HCT116 (cell line): ENCODE measurements around the gene CARD6. TPM values are rescaled to one million over a fixed set of nuclear protein-coding genes. Genes with fewer than 3 reads are reported as not detected.

Experiments
- ATAC-seq: fragments of 200-7000 bp; cut with Tn5 transposase; 2 replicates; pipeline ENCODE4 v1.9.1; 2020; ENCODE audit warnings: mild to moderate bottlenecking, moderate library complexity
- BruUV-seq: library from RNA; stranded (reverse); fragments of 400-500 nt; replicated peaks from 2 replicates; lab custom pipeline; 2021; lab: Mats Ljungman, UMichigan
- CTCF ChIA-PET: fragments of 300-600 bp; sonication (Branson Sonifier 250); formaldehyde crosslinking; loops from one replicate; lab custom pipeline; 2021; ENCODE audit warnings: antibody characterized with exemption; lab: Charles Lee
- POLR2A ChIA-PET: fragments of 300-600, 350-600 bp; sonication (Branson Sonifier 250); formaldehyde crosslinking; loops from one replicate; lab custom pipeline; 2021; ENCODE audit warnings: antibody characterized with exemption; lab: Charles Lee
- RAD21 ChIA-PET, 2 experiments: fragments of 300-600 bp; sonication (Branson Sonifier 250); formaldehyde crosslinking; loops; one replicate each; lab custom pipeline; 2023; ENCODE audit warnings: low total read pairs in 2 of 2; ENCODE audit not compliant: uncharacterized antibody in 2 of 2, unreplicated experiment in 2 of 2, low non-redundant PET in 1 of 2; lab: Charles Lee
- DNase-seq: peaks from one replicate; pipeline ENCODE4 v3.0.0-alpha.2; 2010; ENCODE audit warnings: low read depth, low spot score
- H2AFZ ChIP-seq: fragments of 200-600 bp; shearing (Covaris generic), sonication (generic); 2 replicates; pipeline ENCODE4 v1.6.1; 2017; ENCODE audit warnings: low read depth, mixed run types, mixed read lengths, antibody characterized with exemption, low read length; ENCODE audit not compliant: poor library complexity, severe bottlenecking
- H3K27ac ChIP-seq: 2 replicates; pipeline ENCODE4 v1.5.1; 2012; ENCODE audit warnings: low read depth, low read length
- H3K27me3 ChIP-seq: fragments of 200-600 bp; sonication (generic); 2 replicates; pipeline ENCODE4 v1.6.1; 2016; ENCODE audit warnings: mixed run types, low read length, mixed read lengths; ENCODE audit not compliant: insufficient read depth
- H3K36me3 ChIP-seq, 2 experiments: fragments of 200-500 bp in 1 of 2; fragments of 200-600 bp in 1 of 2; sonication (Bioruptor generic) in 1 of 2; sonication (generic) in 1 of 2; 2 replicates each; pipeline versions ENCODE4 v1.5.1 to v1.6.1; 2014 to 2016; ENCODE audit warnings: low read length in 2 of 2, inconsistent platforms in 1 of 2, mixed read lengths in 1 of 2, mixed run types in 1 of 2; ENCODE audit not compliant: insufficient read depth in 2 of 2, control insufficient read depth in 1 of 2
- H3K4me1 ChIP-seq, 2 experiments: fragments of 200-600 bp in 1 of 2; sonication (generic) in 1 of 2; 2 replicates each; pipeline versions ENCODE4 v1.5.1 to v1.6.1; 2012 to 2017; ENCODE audit warnings: low read length in 2 of 2, inconsistent platforms in 1 of 2, mild to moderate bottlenecking in 1 of 2, mixed read lengths in 1 of 2, mixed run types in 1 of 2, moderate library complexity in 1 of 2; ENCODE audit not compliant: insufficient read depth in 2 of 2, control insufficient read depth in 1 of 2
- H3K4me2 ChIP-seq: fragments of 200-600 bp; sonication (generic); 2 replicates; pipeline ENCODE4 v1.6.1; 2017; ENCODE audit warnings: mixed run types, low read length, mixed read lengths
- H3K4me3 ChIP-seq, 2 experiments: fragments of 200-600 bp in 1 of 2; sonication (generic) in 1 of 2; replicated peaks in 1 of 2; 2 replicates each; pipeline ENCODE4 v1.5.1; 2011 to 2016; ENCODE audit warnings: low read length in 2 of 2, control low read depth in 1 of 2, low read depth in 1 of 2, mild to moderate bottlenecking in 1 of 2, mixed read lengths in 1 of 2, mixed run types in 1 of 2
- H3K79me2 ChIP-seq: fragments of 200-600 bp; sonication (generic); 2 replicates; pipeline ENCODE4 v1.6.1; 2017; ENCODE audit warnings: mild to moderate bottlenecking, mixed run types, low read length, moderate library complexity, mixed read lengths; ENCODE audit not compliant: insufficient read depth
- H3K9ac ChIP-seq: fragments of 200-600 bp; sonication (generic); 2 replicates; pipeline ENCODE4 v1.6.1; 2016; ENCODE audit warnings: low read length, mixed read lengths
- H3K9me2 ChIP-seq: fragments of 200-600 bp; sonication (generic), shearing (Covaris generic); 2 replicates; pipeline ENCODE4 v1.6.1; 2017; ENCODE audit warnings: mixed run types, mild to moderate bottlenecking, moderate library complexity; ENCODE audit not compliant: insufficient read depth
- H3K9me3 ChIP-seq, 2 experiments: fragments of 200-500 bp in 1 of 2; fragments of 200-600 bp in 1 of 2; sonication (Bioruptor generic) in 1 of 2; sonication (generic) in 1 of 2; 2 replicates each; pipeline ENCODE4 v1.6.1; 2014 to 2017; ENCODE audit warnings: low read length in 2 of 2, mixed read lengths in 2 of 2, inconsistent platforms in 1 of 2, low read depth in 1 of 2, mild to moderate bottlenecking in 1 of 2, mixed run types in 1 of 2, moderate library complexity in 1 of 2; ENCODE audit not compliant: control insufficient read depth in 1 of 2, insufficient read depth in 1 of 2
- H4K20me1 ChIP-seq: fragments of 200-600 bp; sonication (generic), shearing (Covaris generic); 2 replicates; pipeline ENCODE4 v1.6.1; 2017; ENCODE audit warnings: mixed run types, mild to moderate bottlenecking, moderate library complexity; ENCODE audit not compliant: insufficient read depth
- EGR1 ChIP-seq: IDR thresholded peaks from 2 replicates; pipeline ENCODE4 v1.6.1; 2012; ENCODE audit warnings: low read depth
- ELF1 ChIP-seq: IDR thresholded peaks from 2 replicates; pipeline ENCODE4 v1.6.1; 2012; ENCODE audit warnings: low read depth, borderline replicate concordance
- EZH2 ChIP-seq: fragments of 200-600 bp; sonication (generic); IDR thresholded peaks from 2 replicates; pipeline ENCODE4 v1.6.1; 2017; ENCODE audit warnings: antibody characterized with exemption, mixed run types
- FOSL1 ChIP-seq: IDR thresholded peaks from 2 replicates; pipeline ENCODE4 v1.6.1; 2012; ENCODE audit warnings: low read depth
- JUND ChIP-seq: IDR thresholded peaks from 2 replicates; pipeline ENCODE4 v1.6.1; 2012
- MAX ChIP-seq: IDR thresholded peaks from 2 replicates; pipeline ENCODE4 v1.6.1; 2012
- POLR2A ChIP-seq: IDR thresholded peaks from 2 replicates; pipeline ENCODE4 v1.7.0; 2011; ENCODE audit warnings: borderline replicate concordance; ENCODE audit not compliant: insufficient read depth, insufficient read length; ENCODE audit errors: extremely low read depth
- POLR2AphosphoS5 ChIP-seq: IDR thresholded peaks from 2 replicates; pipeline ENCODE4 v1.6.1; 2011; ENCODE audit warnings: mild to moderate bottlenecking, low read depth, low read length, moderate library complexity
- RAD21 ChIP-seq: IDR thresholded peaks from 2 replicates; pipeline ENCODE4 v1.6.1; 2012; ENCODE audit warnings: low read depth, mild to moderate bottlenecking
- REST ChIP-seq: IDR thresholded peaks from 2 replicates; pipeline ENCODE4 v1.6.1; 2012; ENCODE audit warnings: low read depth
- SIN3A ChIP-seq: IDR thresholded peaks from 2 replicates; pipeline ENCODE4 v1.6.1; 2012; ENCODE audit warnings: low read depth
- SP1 ChIP-seq: IDR thresholded peaks from 2 replicates; pipeline ENCODE4 v1.6.1; 2012; ENCODE audit warnings: low read depth
- SRF ChIP-seq: IDR thresholded peaks from 2 replicates; pipeline ENCODE4 v1.6.1; 2012; ENCODE audit warnings: low read depth
- TCF7L2 ChIP-seq: IDR thresholded peaks from 2 replicates; pipeline ENCODE4 v1.7.0; 2011; ENCODE audit warnings: borderline replicate concordance, inconsistent platforms; ENCODE audit not compliant: insufficient read depth, insufficient read length; ENCODE audit errors: extremely low read depth
- YY1 ChIP-seq: IDR thresholded peaks from 2 replicates; pipeline ENCODE4 v1.6.1; 2011; ENCODE audit warnings: low read length, low read depth, moderate library complexity, mild to moderate bottlenecking; ENCODE audit not compliant: insufficient replicate concordance; ENCODE audit errors: extremely low read depth
- ZFX ChIP-seq: fragments of 450-650 bp; IDR thresholded peaks from 2 replicates; pipeline ENCODE4 v1.6.1; 2017
- intact Hi-C: fragments of 100-400 bp; cut with micrococcal nuclease; formaldehyde crosslinking; loops from 2 replicates; pipeline ENCODE4 v1.10.0; 2022
- total RNA-seq: library from RNA; stranded (reverse); gene quantifications from one replicate; pipeline ENCODE4 v1.2.1, GENCODE V29; 2021; ENCODE audit not compliant: unreplicated experiment
- TF ChIP-seq, protein P1 (sequence below), 3 experiments: fragments of 200-600 bp in 1 of 3; sonication (generic) in 1 of 3; IDR thresholded peaks in 2 of 3; conservative IDR thresholded peaks in 1 of 3; 2 replicates each; pipeline ENCODE4 v1.5.1; 2012 to 2017; ENCODE audit warnings: low read depth in 2 of 3, low read length in 2 of 3, antibody characterized with exemption in 1 of 3, borderline replicate concordance in 1 of 3, control low read depth in 1 of 3, mild to moderate bottlenecking in 1 of 3, mixed read lengths in 1 of 3, mixed run types in 1 of 3, moderate library complexity in 1 of 3; ENCODE audit not compliant: insufficient read depth in 1 of 3
- TF ChIP-seq, protein P2 (sequence below): IDR thresholded peaks from 2 replicates; pipeline ENCODE4 v1.6.1; 2012

The CARD6 gene
- total RNA-seq, 1 experiment from 2014 or later, result not detected

GRCh38 chr5:40869384-40869783 is 28.2 kb downstream of the CARD6 start (continued):
- TF ChIP-seq MAX, result no peak
- TF ChIP-seq FOSL1, result no peak
- no peak for TF ChIP-seq RAD21
- TF ChIP-seq, protein P1, sequence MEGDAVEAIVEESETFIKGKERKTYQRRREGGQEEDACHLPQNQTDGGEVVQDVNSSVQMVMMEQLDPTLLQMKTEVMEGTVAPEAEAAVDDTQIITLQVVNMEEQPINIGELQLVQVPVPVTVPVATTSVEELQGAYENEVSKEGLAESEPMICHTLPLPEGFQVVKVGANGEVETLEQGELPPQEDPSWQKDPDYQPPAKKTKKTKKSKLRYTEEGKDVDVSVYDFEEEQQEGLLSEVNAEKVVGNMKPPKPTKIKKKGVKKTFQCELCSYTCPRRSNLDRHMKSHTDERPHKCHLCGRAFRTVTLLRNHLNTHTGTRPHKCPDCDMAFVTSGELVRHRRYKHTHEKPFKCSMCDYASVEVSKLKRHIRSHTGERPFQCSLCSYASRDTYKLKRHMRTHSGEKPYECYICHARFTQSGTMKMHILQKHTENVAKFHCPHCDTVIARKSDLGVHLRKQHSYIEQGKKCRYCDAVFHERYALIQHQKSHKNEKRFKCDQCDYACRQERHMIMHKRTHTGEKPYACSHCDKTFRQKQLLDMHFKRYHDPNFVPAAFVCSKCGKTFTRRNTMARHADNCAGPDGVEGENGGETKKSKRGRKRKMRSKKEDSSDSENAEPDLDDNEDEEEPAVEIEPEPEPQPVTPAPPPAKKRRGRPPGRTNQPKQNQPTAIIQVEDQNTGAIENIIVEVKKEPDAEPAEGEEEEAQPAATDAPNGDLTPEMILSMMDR (IDR thresholded peaks at IDR 0.05 in 2 of 3, conservative IDR thresholded peaks at IDR 0.05 in 1 of 3; ENCODE audit: borderline replicate concordance in 1 of 3, insufficient read depth in 1 of 3, low read depth in 2 of 3, low read length in 2 of 3), result no peak
- no peak for TF ChIP-seq JUND

DNA sequence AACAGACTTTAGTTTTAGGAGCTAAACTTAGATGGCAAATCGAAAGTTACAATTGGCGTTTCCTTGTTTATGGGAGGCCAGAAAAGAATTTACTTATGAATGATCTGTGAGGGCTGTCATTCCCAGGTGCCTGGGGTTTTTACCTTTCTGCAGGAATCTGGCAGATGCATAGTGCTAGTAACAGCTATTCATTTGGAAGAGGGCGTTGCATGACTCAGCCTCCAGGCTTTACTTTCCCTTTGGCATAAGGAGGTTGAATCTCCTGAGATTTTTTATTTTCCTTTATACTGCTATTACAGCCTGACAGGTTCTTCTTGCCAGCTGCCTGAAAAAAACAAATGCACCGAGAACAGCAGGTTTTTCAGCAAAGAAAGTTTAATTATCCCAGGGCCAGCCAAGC is 30.0 kb downstream of the CARD6 start:
- no TSS peak for BruUV-seq
- Histone ChIP-seq H3K27ac (no peak overlapping the region), H3K36me3 (no peaks in the 10 kb centered on the region), H2AFZ (no peak overlapping the region), H3K4me1 (no peaks in the 10 kb centered on the region), H3K9me2 (no peaks in the 10 kb centered on the region), H3K4me3 (no peak overlapping the region), H3K9me3 (no peaks in the 10 kb centered on the region), H3K27me3 (no peaks in the 10 kb centered on the region), H3K79me2 (no peaks in the 10 kb centered on the region), H3K9ac (no peak overlapping the region), H4K20me1 (no peaks in the 10 kb centered on the region), H3K4me2 (no peak overlapping the region)
- ChIA-PET CTCF (interaction anchor here (0.6 kb wide), 1 partner anchor 786 kb away, joined by 6 read pairs; no protein-coding TSS in a partner anchor), POLR2A (no interaction called here), RAD21 (no interaction called here)
- no peak for DNase-seq
- no peak for ATAC-seq
- intact Hi-C loops, result loop anchor here (10.0 kb wide), 1 partner anchor 926 kb away; no protein-coding TSS in a partner anchor
- TF ChIP-seq EZH2, result no peak
- no peak for TF ChIP-seq POLR2A
- no peak for TF ChIP-seq REST
- TF ChIP-seq SIN3A, result no peak
- TF ChIP-seq JUND, result no peak
- TF ChIP-seq ELF1, result no peak
- no peak for TF ChIP-seq RAD21
- TF ChIP-seq FOSL1, result no peak
- TF ChIP-seq YY1, result no peak
- no peak for TF ChIP-seq ZFX
- TF ChIP-seq, protein P1 (IDR thresholded peaks at IDR 0.05 in 2 of 3, conservative IDR thresholded peaks at IDR 0.05 in 1 of 3; ENCODE audit: borderline replicate concordance in 1 of 3, insufficient read depth in 1 of 3, low read depth in 2 of 3, low read length in 2 of 3), result no peak
- TF ChIP-seq, protein P2, sequence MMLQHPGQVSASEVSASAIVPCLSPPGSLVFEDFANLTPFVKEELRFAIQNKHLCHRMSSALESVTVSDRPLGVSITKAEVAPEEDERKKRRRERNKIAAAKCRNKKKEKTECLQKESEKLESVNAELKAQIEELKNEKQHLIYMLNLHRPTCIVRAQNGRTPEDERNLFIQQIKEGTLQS, result no peak
- TF ChIP-seq SRF, result no peak
- no peak for TF ChIP-seq POLR2AphosphoS5
- TF ChIP-seq TCF7L2, result no peak
- no peak for TF ChIP-seq EGR1
- TF ChIP-seq SP1, result no peak
